PFSK-1 (cell line): Measurements from ENCODE around the gene PSMA2.
A peak's percentile ranks its signal among the peaks of the same experiment; 100 is the strongest.

Source experiments
- FOXP2 ChIP-seq: optimal IDR thresholded peaks from 2 replicates; pipeline ENCODE3; 2011; ENCODE audit warnings: borderline replicate concordance, control low read depth, inconsistent platforms; ENCODE audit not compliant: insufficient read depth; ENCODE audit errors: extremely low read length, extremely low read depth
- POLR2AphosphoS5 ChIP-seq: IDR thresholded peaks from 2 replicates; pipeline ENCODE4 v1.6.1; 2012; ENCODE audit warnings: low read depth, mild to moderate bottlenecking, control low read depth, low read length, moderate library complexity
- REST ChIP-seq, 2 experiments: IDR thresholded peaks; 2 replicates each; pipeline versions ENCODE4 v1.6.1 to v1.8.0; 2011 to 2012; ENCODE audit warnings: low read depth in 2 of 2, low read length in 2 of 2, control low read depth in 1 of 2, inconsistent platforms in 1 of 2, mild to moderate bottlenecking in 1 of 2, moderate library complexity in 1 of 2; ENCODE audit not compliant: insufficient read depth in 1 of 2
- SIN3A ChIP-seq: IDR thresholded peaks from 2 replicates; pipeline ENCODE4 v1.6.1; 2012; ENCODE audit warnings: mild to moderate bottlenecking, low read length, moderate library complexity, borderline replicate concordance; ENCODE audit not compliant: insufficient read depth
- TAF1 ChIP-seq: IDR thresholded peaks from 2 replicates; pipeline ENCODE4 v1.6.1; 2012; ENCODE audit warnings: low read length, control low read depth, borderline replicate concordance; ENCODE audit not compliant: insufficient read depth

Gene PSMA2

DNA sequence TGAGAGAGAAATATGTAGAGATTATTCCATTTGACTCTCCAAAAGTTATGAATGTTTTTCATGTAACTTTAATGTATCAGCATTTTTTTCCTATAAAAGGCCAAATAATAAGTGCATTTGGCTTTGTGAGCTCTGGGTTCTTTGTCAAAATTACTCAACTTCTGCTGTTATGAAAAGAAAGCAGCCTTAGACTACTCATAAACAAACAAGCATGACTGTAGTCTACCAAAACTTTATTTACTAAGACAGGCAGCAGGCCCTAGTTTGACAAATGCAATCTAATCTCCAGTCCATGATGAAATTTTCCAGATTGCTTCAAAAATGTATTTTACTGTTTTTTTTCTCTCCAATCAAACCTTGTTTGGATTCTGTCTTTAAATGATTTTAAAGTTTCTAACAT is 46.5 kb upstream of the PSMA2 start:
- TF ChIP-seq POLR2AphosphoS5 (no peak), TAF1 (no peak), SIN3A (no peak), REST (IDR thresholded peaks at IDR 0.05; ENCODE audit: insufficient read depth in 1 of 2, low read depth in 2 of 2, low read length in 2 of 2) (no peak), FOXP2 (no peak)

DNA sequence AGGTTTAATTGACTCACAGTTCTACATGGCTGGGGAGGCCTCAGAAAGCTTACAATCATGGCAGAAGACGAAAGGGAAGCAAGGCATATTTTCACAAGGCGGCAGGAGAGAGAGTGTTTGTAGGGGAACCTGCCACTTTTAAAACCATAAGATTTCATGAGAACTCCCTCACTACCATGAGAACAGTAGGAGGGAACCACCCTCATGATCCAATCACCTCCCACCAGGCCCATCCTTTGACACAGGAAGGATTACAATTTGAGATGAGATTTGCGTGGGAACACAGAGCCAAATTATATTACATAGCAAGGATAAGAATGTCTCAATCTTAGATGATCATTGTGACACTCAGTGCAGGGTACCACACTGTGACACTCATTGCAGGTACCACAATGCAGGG is 44.4 kb upstream of the PSMA2 start:
- no peak for TF ChIP-seq SIN3A
- no peak for TF ChIP-seq POLR2AphosphoS5
- TF ChIP-seq TAF1 = no peak
- TF ChIP-seq REST (IDR thresholded peaks at IDR 0.05; ENCODE audit: insufficient read depth in 1 of 2, low read depth in 2 of 2, low read length in 2 of 2) = no peak
- TF ChIP-seq FOXP2 = no peak

- TF ChIP-seq TAF1 (peak; percentile 41; the same call in 1 of the 2 replicates), POLR2AphosphoS5 (peak; percentile 30; the same call in 1 of the 2 replicates), FOXP2 (no peak), REST (IDR thresholded peaks at IDR 0.05; ENCODE audit: insufficient read depth in 1 of 2, low read depth in 2 of 2, low read length in 2 of 2) (no peak), SIN3A (no peak; the same call in 1 of the 2 replicates)
These were observed 40.9 kb upstream of the PSMA2 start for GRCh38 chr7:42972699-42973500.

DNA sequence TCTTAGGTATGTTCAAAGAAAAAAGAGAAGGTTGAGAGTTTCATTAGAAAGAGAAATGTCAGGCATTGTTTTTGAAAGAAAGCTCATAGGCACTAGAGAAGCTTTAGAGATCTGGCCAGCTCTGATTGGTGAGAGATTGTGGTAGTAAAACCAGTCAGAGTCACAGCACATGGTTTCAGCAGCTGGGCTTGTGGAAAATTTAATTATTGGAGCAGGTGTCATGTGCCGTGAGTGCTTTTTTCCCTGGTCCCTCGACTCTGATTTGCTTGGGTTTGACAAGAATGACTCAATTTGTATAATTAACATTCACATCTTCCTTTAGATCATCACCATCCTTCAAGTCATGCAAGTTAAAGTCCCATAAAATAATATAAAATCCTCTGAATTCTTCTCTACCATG is 35.4 kb upstream of the PSMA2 start:
- no peak for TF ChIP-seq SIN3A
- TF ChIP-seq REST (IDR thresholded peaks at IDR 0.05; ENCODE audit: insufficient read depth in 1 of 2, low read depth in 2 of 2, low read length in 2 of 2) = no peak
- no peak for TF ChIP-seq FOXP2
- TF ChIP-seq POLR2AphosphoS5 = no peak
- TF ChIP-seq TAF1 = no peak
